ENCODE results near the gene THSD4.

THSD4 gene

DNA sequence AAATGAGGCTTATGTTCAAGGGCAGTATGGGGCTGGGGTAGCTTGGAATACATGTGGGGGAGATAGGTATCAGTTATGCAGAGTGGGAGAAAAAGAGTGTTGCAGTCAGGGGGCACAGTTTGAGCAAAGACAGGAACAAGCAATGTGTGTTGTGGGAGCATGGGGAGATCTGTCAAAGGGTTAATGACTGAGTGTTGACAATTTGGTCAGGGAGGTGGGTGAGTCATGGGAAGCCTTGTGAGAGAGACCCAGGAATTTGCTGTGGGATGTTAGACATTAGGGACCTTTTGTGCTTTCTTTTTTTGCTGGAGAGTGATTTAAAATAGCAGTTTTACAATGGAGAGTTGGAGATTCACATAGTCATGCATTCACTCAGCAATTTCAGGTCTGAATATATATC is 473.5 kb downstream of the THSD4 start:
- peak; percentile 33 for DNase-seq (ENCODE audit: low read depth)

GRCh38 chr15:71591057-71591456 is 475.8 kb downstream of the THSD4 start:
- no peak for DNase-seq (ENCODE audit: low read depth)

- no peak for DNase-seq (ENCODE audit: low read depth)
These were observed 476.9 kb downstream of the THSD4 start for GRCh38 chr15:71592203-71592602.

- no peak for DNase-seq (ENCODE audit: low read depth)
These were observed 480.7 kb downstream of the THSD4 start for GRCh38 chr15:71595846-71596553.

- no peak for DNase-seq (ENCODE audit: low read depth)
These were observed 481.4 kb downstream of the THSD4 start for GRCh38 chr15:71596672-71597071.

GRCh38 chr15:71597126-71597525 is 481.9 kb downstream of the THSD4 start:
- DNase-seq (ENCODE audit: low read depth) = no peak

DNA sequence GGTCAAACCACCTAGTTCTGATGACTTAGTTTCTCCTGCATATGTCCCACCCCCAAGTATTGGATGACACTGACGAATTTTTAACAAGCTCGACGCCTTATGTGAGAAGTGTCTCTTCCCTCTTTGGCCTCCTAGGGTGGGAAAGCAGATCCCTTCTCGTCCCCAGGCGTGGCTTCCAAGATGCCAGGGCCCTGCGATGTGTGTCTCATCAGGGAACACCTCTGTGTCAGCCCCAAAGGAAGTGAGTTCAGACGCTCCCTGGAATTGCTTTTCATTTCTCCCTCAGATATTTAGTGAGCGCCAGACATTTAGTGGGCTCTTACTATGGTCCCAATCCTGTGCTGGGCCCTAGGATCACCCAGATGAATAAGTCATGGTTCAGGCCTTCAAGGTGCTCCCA is 482.4 kb downstream of the THSD4 start:
- DNase-seq (ENCODE audit: low read depth) = no peak

- DNase-seq (ENCODE audit: low read depth) = no peak
These were observed 483.5 kb downstream of the THSD4 start for GRCh38 chr15:71598741-71599140.

DNA sequence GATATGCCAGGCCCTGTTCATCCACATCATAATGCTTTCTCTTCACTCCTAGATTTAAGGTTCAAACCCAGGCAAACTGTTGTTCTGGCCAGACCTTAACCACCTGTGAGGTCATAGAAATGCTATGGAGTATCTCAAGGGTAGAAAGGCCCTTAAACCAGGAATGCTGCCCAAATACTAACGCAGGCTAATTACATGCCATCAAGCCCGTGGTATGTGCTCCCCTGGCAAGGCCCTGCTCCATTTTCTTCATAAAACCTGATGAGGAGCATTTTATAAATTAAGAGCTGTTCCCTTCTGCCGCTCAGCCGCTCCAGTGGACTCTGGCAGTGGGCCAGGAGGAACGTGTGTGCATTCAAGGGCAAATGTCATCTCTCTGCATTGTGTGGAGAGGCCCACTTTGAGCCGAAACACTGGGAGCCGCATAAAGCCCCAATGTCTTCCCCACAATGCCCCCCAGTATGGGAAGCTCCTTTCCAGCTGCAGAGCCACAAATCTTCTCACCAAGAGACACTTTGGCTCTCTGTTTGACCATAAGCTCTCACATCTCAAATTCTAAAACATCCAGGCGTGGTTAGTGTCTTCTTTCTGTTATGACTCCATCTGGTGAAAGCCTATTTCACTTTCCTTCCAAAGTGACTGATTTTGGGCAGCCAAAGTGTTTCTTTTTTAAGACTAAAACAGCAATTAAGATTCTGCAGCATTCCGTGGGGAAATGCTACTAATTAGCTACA is 484.3 kb downstream of the THSD4 start:
- no peak for DNase-seq (ENCODE audit: low read depth)

DNA sequence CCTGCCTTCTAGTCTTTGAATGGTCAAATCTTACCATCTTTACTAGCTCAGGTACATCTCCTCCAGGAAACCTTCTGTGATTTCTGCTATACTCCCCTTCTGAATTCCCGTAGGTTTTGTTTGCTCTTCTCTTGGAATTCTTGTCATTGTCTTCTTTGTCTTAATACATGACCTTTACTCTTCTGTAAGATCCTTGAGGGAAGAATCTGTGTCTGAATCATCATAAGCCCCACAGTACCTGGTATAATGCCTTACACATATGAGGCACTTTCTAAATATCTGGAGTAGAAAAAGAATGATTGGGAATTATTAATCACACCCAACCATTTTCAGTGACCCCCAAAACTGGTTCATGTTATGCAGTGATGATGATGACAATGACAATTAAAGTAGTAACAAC is 485.0 kb downstream of the THSD4 start:
- DNase-seq (ENCODE audit: low read depth) = no peak

DNA sequence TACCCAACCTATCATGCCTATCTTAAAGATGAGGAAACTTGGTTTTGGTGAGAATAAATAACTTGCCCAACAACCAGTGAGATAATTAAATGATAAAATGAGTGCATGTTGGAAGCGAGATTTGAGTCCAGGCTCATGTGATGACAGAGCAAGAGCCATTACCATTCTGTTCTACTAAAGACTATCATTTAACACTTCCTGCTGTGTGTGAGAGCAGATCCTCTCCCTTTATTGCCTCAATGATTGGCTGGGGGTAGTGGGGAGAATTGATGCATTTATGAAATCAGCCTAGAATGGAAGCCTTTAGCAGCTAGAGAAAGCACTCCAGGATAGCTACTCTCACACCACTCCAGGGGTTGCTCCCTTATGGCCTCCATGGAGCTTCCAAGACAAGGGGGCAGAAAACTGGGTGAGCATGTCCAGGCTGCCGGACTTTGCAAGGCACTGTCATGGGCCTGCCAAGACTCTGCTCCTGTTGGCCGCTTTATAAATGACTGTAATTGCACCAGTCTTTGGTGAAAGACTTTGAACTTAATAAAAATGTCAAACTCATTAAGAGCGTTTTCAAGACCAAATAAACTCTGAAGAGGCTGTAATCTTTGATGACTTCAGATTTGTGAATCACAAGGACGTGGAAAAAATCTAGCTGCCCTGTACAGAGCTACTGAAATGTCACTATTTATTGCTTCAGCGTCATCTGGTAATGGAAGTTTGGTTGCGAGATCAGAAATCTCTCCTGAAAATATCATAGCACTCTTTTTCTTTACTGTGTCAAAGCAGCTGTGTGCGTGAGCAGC is 486.0 kb downstream of the THSD4 start:
- DNase-seq (ENCODE audit: low read depth) = no peak

DNA sequence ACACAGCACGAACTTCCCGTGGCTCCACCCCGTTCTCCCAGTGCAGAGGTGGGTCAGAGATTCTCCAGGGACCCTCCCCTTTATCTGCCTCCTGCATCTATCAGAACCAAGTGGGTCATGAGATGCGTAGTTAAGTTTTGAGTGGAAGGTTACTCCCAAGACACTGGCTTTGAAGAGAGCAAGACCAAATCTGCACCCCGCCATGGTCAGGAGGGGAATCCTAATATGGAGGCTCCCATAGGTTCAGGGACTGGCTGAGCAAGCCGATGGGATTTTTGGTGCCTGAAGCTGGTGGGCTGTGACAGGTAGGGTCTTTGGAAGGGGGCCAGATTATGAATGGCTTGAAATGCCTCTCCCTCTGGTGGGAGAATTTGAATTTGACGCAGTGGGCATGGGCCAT is 488.1 kb downstream of the THSD4 start:
- no peak for DNase-seq (ENCODE audit: low read depth)

DNA sequence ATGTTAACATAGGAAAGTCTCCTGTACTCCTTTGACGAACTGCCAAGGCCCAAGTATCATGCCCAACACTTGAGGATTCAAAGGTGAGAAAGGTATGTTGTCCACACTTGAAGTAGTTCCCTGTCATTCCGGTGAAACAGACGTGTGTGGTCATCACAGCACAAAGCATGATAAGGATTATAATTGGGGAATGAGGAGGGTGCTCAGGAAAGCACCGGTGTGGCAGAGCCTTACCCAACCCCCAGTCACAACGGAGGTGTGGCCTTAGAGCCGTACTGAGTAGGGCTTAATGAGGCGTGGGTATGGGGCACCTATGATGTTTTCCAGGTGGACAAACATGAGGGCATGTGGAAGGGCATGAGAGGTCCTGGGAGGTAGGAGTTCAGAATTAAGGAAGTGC is 492.1 kb downstream of the THSD4 start:
- DNase-seq (ENCODE audit: low read depth) = no peak

DNA sequence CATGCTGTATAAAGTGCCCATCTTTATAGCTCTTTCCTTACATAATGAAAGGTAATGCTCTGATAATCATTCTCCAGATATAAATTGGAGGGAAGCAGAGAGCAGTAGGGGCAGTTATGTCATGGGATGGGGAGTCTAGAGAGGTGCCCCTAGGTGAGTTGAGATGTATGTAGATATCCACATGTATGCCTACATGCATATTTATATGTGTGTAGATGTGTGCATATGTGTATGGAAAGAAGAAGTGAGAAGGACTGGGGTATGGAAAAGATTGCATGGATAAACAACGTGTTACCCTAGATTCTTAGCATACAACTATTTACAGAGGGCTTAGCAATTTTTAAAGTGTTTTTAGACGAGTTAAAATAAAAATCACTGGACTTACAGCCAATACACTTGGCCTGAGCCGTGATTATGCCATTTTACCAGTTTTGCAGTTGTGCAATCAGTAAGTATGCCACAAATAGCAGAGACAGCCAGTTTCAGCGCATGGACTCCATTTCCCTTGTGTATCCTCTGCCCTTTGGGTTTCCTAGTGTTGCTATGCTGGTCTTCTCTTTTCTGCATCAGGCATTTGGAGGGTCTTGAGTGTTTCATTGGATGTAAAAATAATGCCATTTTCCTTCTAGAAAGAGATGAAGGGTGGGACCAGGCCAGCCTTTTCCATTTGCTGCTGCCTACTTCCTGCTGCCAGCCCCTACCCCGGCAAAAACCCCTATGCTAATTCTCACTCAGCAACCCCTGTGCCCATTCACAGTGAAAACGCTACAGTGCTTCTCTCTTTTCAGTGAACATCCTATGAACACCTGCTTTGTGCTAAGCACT is 495.7 kb downstream of the THSD4 start:
- no peak for DNase-seq (ENCODE audit: low read depth)

DNA sequence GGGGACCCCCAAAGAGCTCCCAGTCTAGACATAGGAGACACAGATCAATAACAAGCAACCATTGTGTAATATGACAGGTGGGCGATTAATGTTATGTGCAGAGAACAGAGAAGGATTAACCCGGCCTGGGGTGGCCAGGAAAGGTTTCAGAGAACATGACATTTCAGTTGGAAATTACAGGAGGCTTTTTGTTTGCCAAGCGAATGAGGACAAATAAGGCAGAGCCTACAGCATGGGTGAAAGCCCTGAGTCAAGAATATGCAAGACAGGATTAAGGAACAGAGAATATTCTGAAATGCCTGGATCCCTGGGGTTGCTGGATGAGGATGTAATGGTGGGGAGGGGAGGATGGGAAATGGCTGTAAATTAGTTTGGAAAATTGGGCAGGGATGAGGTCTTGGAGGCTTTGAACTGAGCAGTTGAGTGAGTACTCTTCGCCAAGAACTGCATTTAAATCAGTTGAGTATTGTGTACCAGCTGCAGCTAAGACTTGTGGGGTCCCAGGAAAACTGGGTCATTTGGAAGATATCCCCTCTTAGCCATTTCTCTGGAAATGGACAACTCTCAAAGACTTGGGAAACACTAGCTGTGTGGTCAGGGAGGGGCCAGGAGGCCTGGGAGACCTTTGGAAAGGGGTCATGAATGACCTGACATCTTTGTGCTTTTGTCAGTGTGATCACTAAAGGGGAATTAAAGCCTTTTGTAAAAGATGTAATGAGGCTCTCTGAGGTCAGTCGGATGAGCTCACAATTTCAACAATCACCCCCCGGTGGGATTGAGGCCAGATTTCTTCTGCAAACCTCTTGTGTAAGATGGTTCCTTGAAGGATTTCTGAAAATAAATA is 496.5 kb downstream of the THSD4 start:
- DNase-seq (ENCODE audit: low read depth) = no peak

GRCh38 chr15:71612397-71612722 is 497.1 kb downstream of the THSD4 start:
- DNase-seq (ENCODE audit: low read depth) = no peak

- no peak for DNase-seq (ENCODE audit: low read depth)
These were observed 497.6 kb downstream of the THSD4 start for GRCh38 chr15:71612869-71613268.

DNA sequence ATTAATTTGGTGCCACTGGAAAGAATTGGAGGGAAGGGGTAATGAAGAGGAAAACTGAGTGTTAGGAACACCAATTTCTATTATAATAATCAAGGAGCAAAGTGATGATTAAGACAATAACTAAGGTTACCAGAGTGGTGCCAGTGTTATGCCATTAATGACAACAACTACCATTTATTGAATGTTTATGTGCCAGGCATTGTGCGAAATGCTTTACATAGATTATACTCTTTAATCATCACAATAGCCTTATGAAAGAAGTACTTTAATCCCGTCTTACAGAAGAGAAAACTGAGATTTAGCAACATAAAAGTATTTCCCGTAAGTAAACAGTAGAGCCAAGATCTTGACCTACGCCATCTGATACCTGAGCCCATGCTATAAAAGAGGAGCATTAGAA is 507.8 kb downstream of the THSD4 start:
- no peak for DNase-seq (ENCODE audit: low read depth)

DNA sequence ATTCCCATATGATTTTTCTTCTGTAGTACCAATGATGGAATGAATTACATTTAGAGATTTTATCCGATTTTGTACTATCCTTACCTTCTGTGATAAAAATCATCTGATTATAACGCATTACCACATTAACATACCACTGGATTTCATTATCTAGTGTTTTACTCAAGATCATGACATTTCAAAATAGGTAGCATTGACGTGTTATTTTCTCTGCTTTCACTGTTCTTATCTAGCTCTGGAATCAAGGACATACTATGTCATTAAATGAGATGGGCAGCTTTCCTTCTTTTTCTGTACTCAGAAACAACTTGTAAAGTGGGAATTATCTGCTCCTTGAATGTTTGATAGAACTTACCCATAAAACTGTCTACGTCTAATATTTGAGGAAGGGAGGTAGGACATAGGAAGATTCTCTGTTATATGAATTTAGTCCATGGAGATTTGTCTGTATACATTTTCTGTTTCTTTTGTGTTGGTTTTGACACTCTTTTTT is 511.4 kb downstream of the THSD4 start:
- no peak for DNase-seq (ENCODE audit: low read depth)

GRCh38 chr15:71627188-71627587 is 511.9 kb downstream of the THSD4 start:
- no peak for DNase-seq (ENCODE audit: low read depth)

DNA sequence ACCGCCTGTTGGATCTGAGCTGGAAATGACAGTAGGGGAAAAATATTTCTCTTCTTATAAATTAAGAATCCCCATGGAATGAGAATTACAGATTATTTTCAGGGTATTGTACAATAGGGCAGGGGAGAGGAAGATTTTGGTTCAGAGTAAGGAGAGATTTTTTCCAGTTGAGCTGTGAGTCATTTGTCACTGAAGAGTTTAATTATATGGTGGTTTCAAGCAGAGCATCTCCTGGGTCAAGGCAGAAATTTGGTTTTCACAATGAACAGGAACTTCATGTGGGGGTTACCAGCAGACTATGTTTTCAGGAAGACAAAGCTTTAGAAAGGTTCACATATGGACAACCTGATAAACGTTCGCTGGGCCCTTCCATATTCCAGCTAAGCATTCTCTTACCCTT is 512.3 kb downstream of the THSD4 start:
- no peak for DNase-seq (ENCODE audit: low read depth)

Data from HS-5 (cell line).